Kidney epithelial cell (primary cell): Measurements from ENCODE around the gene ADAMTS2. TPM values are rescaled to one million over a fixed set of nuclear protein-coding genes. Genes with fewer than 3 reads are reported as not detected.

ENCODE experiments used
- DNase-seq: peaks from one replicate; pipeline ENCODE4 v3.0.0-alpha.2; 2010; ENCODE audit warnings: low read depth
- H3K27me3 ChIP-seq: 2 replicates; pipeline ENCODE4 v1.6.0; 2011; ENCODE audit warnings: low read length; ENCODE audit not compliant: control insufficient read depth, insufficient read depth
- H3K36me3 ChIP-seq: 2 replicates; pipeline ENCODE4 v1.5.1; 2011; ENCODE audit warnings: low read length; ENCODE audit not compliant: control insufficient read depth, insufficient read depth
- H3K4me3 ChIP-seq: 2 replicates; pipeline ENCODE4 v1.5.1; 2011; ENCODE audit warnings: low read depth, mild to moderate bottlenecking, control low read depth, low read length
- total RNA-seq: library from RNA; depleted of rRNA; stranded (reverse); fragments of >200 nt; gene quantifications from 2 replicates; pipeline ENCODE4 v1.2.3, GENCODE V29; 2015
- TF ChIP-seq, protein P1 (sequence below): IDR thresholded peaks from 2 replicates; pipeline ENCODE4 v1.5.1; 2011; ENCODE audit warnings: mild to moderate bottlenecking, moderate library complexity, low read length, control low read depth, inconsistent platforms; ENCODE audit not compliant: insufficient read depth, poor library complexity, severe bottlenecking

ADAMTS2 gene
- total RNA-seq, 1 donor from 2014 or later: 1.8 TPM

GRCh38 chr5:179369530-179369884, 24.2 kb upstream of the ADAMTS2 start:
- no peak overlapping the region for H3K4me3 ChIP-seq
- H3K36me3 ChIP-seq: no peaks in the 10 kb centered on the region
- no peaks in the 10 kb centered on the region for H3K27me3 ChIP-seq
- TF ChIP-seq, protein P1, sequence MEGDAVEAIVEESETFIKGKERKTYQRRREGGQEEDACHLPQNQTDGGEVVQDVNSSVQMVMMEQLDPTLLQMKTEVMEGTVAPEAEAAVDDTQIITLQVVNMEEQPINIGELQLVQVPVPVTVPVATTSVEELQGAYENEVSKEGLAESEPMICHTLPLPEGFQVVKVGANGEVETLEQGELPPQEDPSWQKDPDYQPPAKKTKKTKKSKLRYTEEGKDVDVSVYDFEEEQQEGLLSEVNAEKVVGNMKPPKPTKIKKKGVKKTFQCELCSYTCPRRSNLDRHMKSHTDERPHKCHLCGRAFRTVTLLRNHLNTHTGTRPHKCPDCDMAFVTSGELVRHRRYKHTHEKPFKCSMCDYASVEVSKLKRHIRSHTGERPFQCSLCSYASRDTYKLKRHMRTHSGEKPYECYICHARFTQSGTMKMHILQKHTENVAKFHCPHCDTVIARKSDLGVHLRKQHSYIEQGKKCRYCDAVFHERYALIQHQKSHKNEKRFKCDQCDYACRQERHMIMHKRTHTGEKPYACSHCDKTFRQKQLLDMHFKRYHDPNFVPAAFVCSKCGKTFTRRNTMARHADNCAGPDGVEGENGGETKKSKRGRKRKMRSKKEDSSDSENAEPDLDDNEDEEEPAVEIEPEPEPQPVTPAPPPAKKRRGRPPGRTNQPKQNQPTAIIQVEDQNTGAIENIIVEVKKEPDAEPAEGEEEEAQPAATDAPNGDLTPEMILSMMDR: no peak
- DNase-seq: no peak

GRCh38 chr5:179368806-179369529, 23.7 kb upstream of the ADAMTS2 start:
- Histone ChIP-seq H3K4me3 (no peak overlapping the region), H3K27me3 (no peaks in the 10 kb centered on the region), H3K36me3 (no peaks in the 10 kb centered on the region)
- TF ChIP-seq, protein P1: no peak
- no peak for DNase-seq

- no peak for DNase-seq
- H3K27me3 ChIP-seq: no peaks in the 10 kb centered on the region
- TF ChIP-seq, protein P1: no peak
- no peak overlapping the region for H3K4me3 ChIP-seq
- H3K36me3 ChIP-seq: no peaks in the 10 kb centered on the region
These were observed 23.0 kb upstream of the ADAMTS2 start for GRCh38 chr5:179368126-179368805.

DNA sequence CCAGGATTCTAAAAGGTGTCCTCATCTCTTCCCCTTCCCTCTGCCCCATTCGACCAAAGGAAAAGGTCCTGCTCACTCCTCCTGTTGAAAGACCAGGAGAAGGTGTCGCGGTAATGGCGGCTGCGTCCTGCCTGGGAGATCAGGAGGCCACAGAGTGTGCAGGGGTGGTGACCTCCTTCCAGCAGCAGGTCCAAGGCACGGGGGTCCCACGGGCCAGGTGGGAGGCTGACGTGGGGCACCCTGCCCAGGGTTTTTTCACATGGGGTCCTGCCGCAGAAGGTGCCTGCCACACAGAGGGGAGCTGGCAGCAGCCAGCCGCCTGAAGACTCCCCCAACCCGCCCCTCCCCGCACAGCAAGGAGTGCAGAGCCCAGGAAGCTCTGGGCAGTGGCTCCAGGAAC, 22.2 kb upstream of the ADAMTS2 start:
- H3K4me3 ChIP-seq: no peak overlapping the region
- TF ChIP-seq, protein P1: no peak
- H3K27me3 ChIP-seq: no peaks in the 10 kb centered on the region
- DNase-seq: no peak
- H3K36me3 ChIP-seq: no peaks in the 10 kb centered on the region

DNA sequence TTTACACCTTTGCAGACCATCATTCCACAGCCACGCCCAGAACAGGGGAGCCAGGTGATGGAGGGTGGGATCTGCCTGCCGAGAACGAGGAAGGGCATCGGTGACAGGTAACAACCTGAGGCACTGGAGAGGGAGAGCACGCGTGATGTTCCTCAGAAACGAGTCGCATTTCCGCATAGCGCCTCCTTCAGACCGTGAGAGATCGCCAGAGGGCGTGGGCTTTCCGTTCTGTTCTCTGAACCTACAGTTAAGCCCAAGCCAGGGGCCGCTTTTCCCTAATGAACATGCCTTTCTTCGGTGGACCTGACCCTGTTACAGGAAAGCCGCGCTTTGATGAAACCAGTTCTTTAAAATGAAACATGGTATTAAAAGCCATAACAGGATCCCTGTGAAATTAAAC, 17.1 kb upstream of the ADAMTS2 start:
- H3K4me3 ChIP-seq: no peak overlapping the region
- TF ChIP-seq, protein P1: no peak
- H3K27me3 ChIP-seq: no peaks in the 10 kb centered on the region
- DNase-seq: no peak
- H3K36me3 ChIP-seq: no peaks in the 10 kb centered on the region
